SU-DHL-6 (cell line): ENCODE results near the gene CTNNBIP1.

ENCODE experiments used
- CTCF ChIP-seq: fragments of 200-600 bp; sonication (generic); IDR thresholded peaks from one replicate; pipeline ENCODE4 v1.5.1; 2017; ENCODE audit warnings: antibody characterized with exemption, mild to moderate bottlenecking, low read length, moderate library complexity; ENCODE audit not compliant: insufficient read depth, poor library complexity, severe bottlenecking
- EZH2phosphoT487 ChIP-seq: fragments of 200-600 bp; sonication (generic), shearing (Covaris generic); conservative IDR thresholded peaks from 2 replicates; pipeline ENCODE4 v1.6.1; 2018; ENCODE audit warnings: mild to moderate bottlenecking, antibody characterized with exemption, low read length, moderate library complexity, mixed read lengths

DNA sequence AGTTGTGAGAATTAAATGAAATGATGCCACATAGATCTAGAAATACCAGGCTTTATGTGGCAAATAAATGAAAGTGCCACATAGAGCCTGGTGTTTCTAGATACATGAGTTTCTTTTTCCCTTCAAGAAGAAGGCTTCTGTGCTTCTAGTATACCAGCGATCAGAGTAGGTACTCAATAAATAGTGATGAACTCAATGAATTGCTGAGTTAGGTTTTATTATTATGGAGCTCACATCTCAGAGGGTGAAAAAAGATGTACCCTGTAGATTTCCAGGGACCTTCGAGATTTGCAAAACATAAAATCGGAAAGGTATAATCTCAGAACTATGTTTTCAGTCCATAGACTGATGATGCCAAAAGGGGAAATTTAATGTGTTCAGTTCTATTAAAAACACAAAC, 84.0 kb downstream of the CTNNBIP1 start:
- TF ChIP-seq CTCF (no peak), EZH2phosphoT487 (no peak)
